Measurements from ENCODE around the gene NFIX.

NFIX gene

DNA sequence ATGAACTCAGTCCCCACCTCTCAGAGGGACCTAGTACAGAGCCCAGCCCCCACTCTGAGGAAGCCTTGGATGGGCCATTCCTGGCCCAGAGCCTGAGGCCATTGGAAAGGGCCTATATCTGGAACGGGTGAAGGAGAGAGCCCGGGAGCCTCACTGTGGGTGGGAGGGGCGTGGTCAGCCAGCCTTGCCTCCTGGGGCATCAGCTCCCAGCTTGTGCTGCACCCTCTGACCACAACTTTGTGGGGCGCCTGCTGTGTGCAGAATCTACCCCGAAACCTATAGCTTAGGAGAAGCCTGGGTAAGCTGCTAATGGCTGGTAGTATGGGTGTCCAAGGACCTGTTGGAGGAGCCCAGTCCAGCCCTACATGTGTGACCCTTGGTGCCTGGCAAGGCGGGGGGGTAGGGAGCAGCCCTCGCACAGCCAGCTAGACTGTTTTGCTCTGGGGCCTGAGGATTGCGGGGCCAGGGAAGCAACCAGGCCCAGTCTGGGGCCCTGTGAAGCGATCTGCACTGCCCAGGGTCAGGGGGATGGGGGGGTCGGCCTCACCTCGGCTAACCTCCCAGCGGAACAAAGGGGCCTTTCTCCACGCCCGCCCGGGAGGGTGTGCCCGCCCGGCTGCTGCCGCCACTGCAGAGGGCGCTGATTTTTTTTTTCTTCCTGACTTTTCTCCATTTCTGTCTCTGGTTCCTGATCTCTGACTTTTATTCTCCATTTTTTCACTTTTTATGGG, 65.1 kb downstream of the NFIX start:
- no peak for TF ChIP-seq ZNF274 (IDR thresholded peaks at IDR 0.05; ENCODE audit: low read depth, low read length)
- no peak overlapping the region for H3K4me3 ChIP-seq (ENCODE audit: low read length)

DNA sequence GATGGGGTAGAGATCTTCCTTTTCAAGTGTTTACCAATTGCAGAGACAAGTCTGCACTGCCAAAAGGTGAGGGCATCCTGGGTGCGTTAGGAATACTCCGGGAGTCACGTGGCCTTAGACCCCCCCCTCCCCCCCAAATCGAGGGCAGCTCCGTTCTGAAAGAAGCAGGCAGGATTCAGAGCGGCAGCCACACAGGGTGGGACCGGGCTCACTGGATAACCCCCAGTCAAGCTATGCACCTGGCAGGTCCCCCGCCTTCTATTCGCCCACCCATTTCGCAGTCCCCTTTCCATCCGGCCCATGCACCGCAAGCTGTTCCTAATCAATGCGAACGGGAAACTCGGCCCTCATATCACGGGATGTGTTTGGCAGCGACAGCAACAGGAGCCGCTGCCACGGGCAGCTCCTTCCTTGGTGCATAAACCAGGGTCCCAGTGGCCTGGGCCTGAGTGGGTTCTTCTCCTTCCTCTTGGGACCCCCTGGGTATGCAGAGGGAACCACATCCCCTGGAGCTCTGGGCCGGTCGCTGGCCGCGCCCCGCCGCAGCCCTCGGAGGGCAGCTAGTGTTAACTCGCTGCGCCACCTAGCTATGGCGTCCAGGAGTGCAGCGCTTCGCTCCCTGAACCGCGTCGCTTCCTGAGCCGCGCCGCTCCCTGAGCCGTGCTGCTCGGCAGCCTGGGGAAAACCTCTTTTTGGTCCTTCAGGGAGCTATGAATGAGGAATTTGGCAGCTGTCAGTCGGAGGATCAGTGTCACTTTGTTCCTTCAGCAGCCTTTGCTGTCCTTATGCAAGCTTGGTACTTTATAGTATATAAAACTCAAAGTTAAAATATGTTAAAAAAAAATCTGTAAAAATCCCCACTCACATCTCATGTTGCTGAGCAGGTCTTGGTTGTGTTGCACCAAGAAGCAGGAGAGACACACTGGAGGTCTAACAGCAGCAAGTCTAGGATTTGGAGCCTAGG, 66.0 kb downstream of the NFIX start:
- H3K4me3 ChIP-seq (ENCODE audit: low read length) = no peak overlapping the region
- TF ChIP-seq ZNF274 (IDR thresholded peaks at IDR 0.05; ENCODE audit: low read depth, low read length) = no peak

DNA sequence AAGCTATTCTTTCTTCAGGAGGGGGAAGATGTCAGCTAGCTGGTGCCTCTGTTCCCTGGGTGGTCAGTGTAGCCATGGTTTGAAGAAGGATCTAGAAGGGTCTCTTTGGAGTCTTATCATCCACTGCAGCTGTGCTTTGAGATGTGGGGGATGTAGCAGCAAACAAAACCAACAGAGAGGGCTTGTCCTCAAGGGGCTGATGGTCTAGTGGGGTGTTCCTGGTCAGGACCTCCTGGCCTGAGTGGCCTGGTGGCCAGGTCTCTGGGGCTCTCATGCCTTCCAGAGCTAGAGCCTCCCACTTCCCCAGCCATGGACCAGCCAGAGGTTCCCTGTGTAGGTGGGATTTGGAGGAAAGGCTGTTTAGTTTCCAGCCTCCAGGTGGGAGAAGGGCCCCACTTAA, 67.0 kb downstream of the NFIX start:
- no peak overlapping the region for H3K4me3 ChIP-seq (ENCODE audit: low read length)
- no peak for TF ChIP-seq ZNF274 (IDR thresholded peaks at IDR 0.05; ENCODE audit: low read depth, low read length)

DNA sequence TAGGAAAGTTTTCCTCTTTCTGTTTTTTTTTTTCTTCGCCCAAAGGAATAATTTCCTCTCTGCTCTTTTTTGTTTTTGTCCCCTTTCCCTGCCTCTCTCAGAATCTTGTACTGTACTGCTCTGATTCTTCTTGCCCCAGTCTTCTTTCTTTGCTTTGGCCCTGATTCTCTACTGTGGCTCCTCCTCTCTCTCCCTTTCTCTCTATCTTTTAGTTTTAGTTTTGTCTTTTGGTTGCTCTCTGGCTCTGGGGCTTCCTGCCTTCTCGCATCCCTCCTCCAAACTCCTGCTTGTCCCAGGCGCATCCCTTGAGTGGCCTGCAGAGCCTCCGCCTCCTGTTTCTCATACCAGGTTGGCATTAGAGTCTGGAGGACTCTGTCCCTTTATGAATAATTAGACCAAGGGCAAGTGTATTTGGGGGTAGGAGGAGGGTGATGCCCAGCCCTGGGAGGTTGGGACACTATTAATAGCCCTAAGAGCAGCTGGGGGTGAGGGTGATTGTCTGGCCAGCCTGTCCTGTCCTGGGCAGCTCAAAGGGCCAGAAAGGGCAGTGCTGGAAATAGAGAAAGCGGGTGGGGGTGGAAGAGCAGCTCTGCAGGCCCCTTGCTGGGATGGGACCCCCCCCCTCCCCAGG, 68.3 kb downstream of the NFIX start:
- no peak for TF ChIP-seq ZNF274 (IDR thresholded peaks at IDR 0.05; ENCODE audit: low read depth, low read length)
- H3K4me3 ChIP-seq (ENCODE audit: low read length) = no peak overlapping the region

DNA sequence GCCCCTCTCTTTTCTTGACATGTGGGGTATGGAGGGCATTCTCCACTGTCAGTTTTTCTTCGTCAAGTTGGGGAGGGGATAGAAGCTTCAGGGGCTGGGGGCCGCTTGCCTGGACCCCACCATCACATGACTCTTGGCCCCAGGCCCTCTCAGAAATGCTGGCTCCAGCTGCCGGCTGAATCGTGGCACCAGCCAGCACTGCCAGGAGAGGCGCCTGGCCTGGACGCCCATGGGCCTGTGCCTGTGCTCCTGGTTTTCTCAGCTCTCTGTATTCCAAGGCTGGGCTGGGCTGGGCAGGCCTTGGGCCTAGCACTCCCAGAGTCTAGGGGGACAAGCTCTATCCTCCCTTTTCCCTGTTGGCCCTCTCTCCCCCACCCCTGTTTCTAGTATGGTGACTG, 68.8 kb downstream of the NFIX start:
- no peak for TF ChIP-seq ZNF274 (IDR thresholded peaks at IDR 0.05; ENCODE audit: low read depth, low read length)
- H3K4me3 ChIP-seq (ENCODE audit: low read length) = no peak overlapping the region

DNA sequence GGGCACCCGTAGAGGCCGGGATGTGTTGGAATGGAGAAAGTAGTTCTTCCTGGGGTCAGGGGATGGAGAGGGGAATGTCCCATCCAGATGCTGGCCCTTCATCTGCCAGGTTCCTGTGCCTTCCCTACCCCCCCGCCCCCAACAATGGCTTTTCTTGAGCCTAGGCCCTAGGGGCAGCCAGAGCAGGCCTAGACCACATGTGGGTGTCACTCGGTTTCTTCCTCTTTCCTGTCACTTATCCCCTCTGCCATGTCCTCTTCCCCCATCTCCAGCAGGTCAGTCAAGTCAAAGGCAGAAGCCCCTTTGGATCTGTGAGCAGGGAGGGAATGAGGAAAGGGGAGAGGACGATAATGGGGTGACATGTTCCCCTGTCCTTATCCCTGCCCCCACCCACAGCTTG, 71.0 kb downstream of the NFIX start:
- no peak overlapping the region for H3K4me3 ChIP-seq (ENCODE audit: low read length)
- no peak for TF ChIP-seq ZNF274 (IDR thresholded peaks at IDR 0.05; ENCODE audit: low read depth, low read length)

DNA sequence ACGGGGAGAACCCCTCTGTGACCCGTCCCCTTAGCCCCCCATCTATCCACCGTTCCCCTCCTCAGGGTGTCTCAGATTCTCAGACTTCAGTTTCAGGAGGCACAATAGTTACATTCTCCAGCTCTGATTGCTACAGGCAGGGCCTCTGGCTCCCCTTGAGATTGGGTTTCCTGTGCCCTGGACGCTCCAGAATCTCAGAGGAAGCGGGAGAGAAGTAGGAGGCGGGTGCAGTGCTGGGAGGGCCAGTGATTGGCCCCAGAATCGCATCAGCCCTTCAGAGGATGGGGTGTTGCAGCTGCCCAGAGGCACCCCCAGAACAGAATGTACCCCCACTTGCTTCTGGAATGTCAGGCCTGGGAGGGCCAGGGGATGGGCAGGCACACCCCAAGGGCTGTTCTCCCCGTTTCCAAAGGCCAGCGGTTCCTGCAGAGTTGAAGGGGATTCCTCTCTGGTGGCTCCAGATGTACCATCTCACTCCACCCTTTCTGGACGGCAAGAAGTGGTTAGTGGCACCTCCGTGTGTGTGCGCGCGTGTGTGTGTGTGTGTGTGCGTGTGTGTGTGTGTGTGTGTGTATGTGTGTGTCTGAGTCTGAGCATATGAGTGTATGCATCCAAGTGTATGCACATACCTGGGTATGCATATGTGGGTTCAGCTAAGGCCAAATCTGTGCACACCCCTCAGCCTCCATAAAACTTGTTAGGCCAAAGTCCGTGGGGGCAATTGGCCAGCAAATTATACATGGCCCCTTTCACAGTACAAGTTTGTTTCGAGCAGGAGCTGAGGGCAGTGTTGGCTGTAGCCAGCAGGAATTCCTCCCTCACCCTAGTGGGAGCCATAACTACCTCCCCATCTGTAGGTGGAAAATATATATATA, 71.9 kb downstream of the NFIX start:
- H3K4me3 ChIP-seq (ENCODE audit: low read length) = no peak overlapping the region
- no peak for TF ChIP-seq ZNF274 (IDR thresholded peaks at IDR 0.05; ENCODE audit: low read depth, low read length)

DNA sequence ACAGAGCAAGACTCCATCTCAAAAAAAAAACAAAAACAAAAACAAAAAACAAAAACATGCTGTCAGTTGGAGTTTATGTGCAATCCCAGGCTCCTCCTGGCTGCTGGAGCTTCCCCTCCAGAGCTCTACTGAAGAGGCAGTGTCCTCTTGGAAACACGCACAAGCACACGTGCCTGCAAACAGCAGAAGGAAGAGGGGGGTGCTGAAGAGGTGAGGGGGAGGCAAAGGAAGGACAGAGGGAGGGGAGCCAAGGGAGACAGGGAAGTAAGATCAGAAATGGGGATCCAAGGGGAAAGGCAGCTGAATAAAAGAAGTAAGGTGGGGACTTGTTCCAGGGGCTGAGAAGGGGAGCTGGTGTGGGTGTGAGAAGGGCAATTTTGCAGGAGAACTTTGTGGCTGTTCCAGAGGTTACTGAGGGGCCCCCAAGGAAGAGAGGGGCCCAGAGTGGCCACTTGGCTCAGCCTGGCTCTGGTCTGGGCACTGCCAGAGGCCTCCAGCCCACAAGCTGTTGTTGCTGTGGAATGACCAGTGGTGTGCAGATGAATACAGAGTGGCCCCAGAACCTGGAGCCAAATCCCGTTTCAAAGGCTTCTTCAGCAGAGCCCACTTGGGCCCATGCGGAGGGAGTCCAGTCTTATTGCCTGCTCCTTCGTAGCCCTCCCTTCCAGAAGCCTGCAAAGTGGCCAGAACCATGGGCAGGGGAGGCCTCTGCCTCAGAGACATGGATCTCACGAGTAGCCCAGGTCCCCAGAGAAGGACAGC, 73.0 kb downstream of the NFIX start:
- no peak overlapping the region for H3K4me3 ChIP-seq (ENCODE audit: low read length)
- no peak for TF ChIP-seq ZNF274 (IDR thresholded peaks at IDR 0.05; ENCODE audit: low read depth, low read length)

DNA sequence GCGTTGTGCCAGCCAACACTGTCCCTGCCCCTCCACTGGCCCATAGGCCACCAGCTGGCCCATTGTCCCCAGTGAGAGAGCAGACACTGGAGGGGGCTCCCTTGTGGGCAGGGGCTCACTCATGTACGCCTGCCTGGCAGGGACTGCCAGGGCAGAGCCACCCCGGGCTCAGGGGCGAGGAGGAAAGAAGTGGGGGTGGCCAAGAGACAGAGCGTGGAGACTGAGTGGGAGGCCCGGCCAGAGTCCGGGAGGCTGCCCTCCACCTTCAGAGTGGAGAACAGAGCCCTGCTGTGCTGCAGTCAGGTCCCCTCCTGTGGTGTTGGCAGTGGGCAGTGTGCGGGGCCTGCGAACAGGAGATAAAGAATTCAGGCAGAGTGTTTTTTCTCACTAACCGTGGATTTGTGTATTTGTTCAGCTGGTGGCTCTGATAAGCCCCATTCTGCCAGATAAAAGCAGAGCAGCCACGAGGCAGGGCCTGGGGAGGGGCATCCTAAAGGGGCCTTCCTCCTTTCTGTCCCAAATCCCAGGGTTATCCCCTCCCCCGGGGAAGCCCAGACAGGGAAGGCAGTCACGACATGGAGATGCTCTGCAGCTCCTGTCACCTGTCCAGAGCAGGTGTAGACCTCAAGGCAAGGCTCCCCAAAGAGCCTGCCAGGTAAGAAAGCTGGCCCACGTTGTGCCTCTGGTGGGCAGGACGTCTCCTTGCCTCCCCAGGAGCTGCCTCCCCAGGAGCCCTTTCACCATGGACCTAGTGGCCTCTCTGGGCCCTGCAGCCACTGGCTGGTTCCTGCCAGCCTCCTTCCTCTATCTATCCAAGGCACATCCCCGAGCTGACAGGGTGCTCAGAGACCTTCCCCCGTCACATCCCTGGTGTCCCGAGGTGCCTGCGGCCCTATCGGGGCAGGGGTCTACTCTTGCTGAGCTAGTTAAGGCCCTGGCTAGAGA, 74.4 kb downstream of the NFIX start:
- no peak for TF ChIP-seq ZNF274 (IDR thresholded peaks at IDR 0.05; ENCODE audit: low read depth, low read length)

DNA sequence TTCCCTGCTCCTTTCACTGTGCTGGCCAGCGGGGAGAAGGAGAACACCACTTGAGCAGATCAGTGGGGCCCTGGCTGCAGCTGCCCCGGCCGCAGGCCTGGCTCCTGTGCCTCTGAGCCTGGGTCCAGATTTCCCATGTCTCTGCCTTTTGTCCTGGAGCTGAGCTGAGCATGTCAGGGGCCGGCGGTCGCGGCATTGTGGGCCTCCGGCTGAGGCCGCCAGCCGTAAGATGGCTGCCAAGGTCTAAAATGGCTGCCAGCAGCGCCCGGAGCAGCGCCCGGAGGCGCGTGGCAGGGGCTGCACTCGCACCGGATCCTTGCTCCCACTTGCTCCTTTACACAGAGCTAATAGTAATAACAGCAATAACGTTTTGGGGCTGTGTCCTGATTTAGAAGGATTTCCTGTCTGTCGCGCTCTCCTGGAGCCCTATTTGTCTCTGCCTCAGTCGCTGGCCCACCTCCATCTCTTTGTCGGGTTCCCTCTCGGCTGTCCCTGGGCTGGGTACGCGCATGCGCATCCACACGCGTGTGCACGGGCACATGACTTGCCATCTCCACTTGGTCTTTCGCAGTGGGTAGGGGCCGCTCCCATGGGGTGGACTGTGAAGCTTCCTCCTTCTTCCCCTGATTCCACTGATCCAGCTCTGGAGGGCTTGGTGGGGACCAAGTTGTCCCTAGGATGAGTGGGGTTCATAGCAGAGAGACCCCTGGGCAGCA, 75.3 kb downstream of the NFIX start:
- no peak for TF ChIP-seq ZNF274 (IDR thresholded peaks at IDR 0.05; ENCODE audit: low read depth, low read length)
- no peak overlapping the region for H3K4me3 ChIP-seq (ENCODE audit: low read length)

More for the DNA sequence above, 74.4 kb downstream of the NFIX start:
- H3K4me3 ChIP-seq (ENCODE audit: low read length) = no peak overlapping the region

DNA sequence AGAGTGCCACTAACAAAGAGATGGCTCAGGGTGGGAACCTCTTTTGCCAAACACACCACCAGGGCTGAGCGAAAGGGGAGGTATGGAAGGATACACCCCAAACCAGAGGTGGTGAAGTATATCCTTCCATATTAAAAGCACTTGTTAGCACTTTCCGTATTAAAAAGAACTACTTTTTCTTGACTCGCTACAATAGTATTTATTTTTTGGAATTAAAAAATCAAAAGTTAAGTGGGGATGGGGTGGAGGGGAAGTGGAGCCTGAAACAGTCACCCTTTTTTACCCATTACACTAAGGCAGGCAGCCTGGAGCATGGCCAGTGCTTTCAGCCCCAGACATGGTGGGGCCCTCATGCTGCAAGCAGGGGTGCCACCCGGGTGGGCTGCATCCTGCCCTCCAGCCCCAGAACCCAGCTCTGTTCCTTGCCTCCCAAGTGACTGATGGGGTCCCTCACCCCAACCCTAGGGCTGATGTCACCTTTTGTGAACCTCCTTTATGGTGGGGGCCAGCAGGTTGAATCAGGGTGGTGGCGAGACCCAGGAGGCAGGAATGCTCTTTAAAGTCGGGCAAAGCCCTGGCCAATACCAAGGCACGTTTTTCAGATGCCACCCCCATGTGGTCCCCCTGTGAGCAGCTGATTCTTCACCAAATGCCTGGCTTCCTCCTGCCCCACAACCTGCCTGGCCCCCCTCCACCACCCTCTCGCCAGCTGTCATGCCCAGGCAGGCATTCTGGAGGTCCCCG, 76.3 kb downstream of the NFIX start:
- no peak overlapping the region for H3K4me3 ChIP-seq (ENCODE audit: low read length)
- TF ChIP-seq ZNF274 (IDR thresholded peaks at IDR 0.05; ENCODE audit: low read depth, low read length) = no peak

All from GM08714 (cell line).